Stimulated activated memory B cell treated with anti-CD40 and anti-IgM and Interleukin-4, amounts not matched to agents 10 μg/mL and 1 μg/mL and 100 μg/mL, for 72 hours (primary cell): ENCODE results near the gene F11.
"Not testable (repeated sequence)": the region's sequence is repeated elsewhere in the genome, so short reads cannot be mapped to it uniquely, and the experiment has no call there.

Source experiments
- ATAC-seq: fragments of 150-1000 bp; cut with Tn5 transposase; 2 replicates; pipeline ENCODE4 v1.10.0; 2021
- H3K27ac Mint-ChIP-seq: one replicate; pipeline ENCODE4 v1.8.0; 2022; ENCODE audit warnings: mild to moderate bottlenecking, mixed read lengths
- H3K27me3 Mint-ChIP-seq: one replicate; pipeline ENCODE4 v1.8.0; 2022; ENCODE audit warnings: mixed read lengths
- H3K36me3 Mint-ChIP-seq: one replicate; pipeline ENCODE4 v1.8.0; 2022; ENCODE audit warnings: mixed read lengths
- H3K4me1 Mint-ChIP-seq: one replicate; pipeline ENCODE4 v1.8.0; 2022; ENCODE audit warnings: mixed read lengths
- H3K4me3 Mint-ChIP-seq: one replicate; pipeline ENCODE4 v1.8.0; 2022; ENCODE audit warnings: mild to moderate bottlenecking, moderate library complexity, mixed read lengths
- H3K9me3 Mint-ChIP-seq: one replicate; pipeline ENCODE4 v1.8.0; 2022; ENCODE audit warnings: mixed read lengths

Gene F11

GRCh38 chr4:186242031-186242430, 24.0 kb upstream of the F11 start:
- not testable (repeated sequence) for ATAC-seq, H3K27me3 Mint-ChIP-seq, H3K4me3 Mint-ChIP-seq, H3K4me1 Mint-ChIP-seq, H3K27ac Mint-ChIP-seq
- Mint-ChIP-seq H3K9me3 (peaks cover 12% of the 10 kb centered on the region), H3K36me3 (peaks cover 15% of the 10 kb centered on the region)

GRCh38 chr4:186243331-186243730, 22.7 kb upstream of the F11 start:
- no peaks in the 10 kb centered on the region for H3K4me1 Mint-ChIP-seq
- H3K4me3 Mint-ChIP-seq, result no peak overlapping the region
- no peak overlapping the region for H3K27ac Mint-ChIP-seq
- H3K9me3 Mint-ChIP-seq, result peaks cover 12% of the 10 kb centered on the region
- H3K27me3 Mint-ChIP-seq, result no peaks in the 10 kb centered on the region
- peaks cover 16% of the 10 kb centered on the region for H3K36me3 Mint-ChIP-seq
- no peak for ATAC-seq

GRCh38 chr4:186244835-186245234, 21.2 kb upstream of the F11 start:
- Mint-ChIP-seq H3K4me1 (no peaks in the 10 kb centered on the region), H3K27me3 (no peaks in the 10 kb centered on the region), H3K36me3 (peaks cover 16% of the 10 kb centered on the region), H3K9me3 (peaks cover 12% of the 10 kb centered on the region), H3K4me3 (no peak overlapping the region), H3K27ac (no peak overlapping the region)
- ATAC-seq, result no peak

GRCh38 chr4:186247062-186247752, 18.8 kb upstream of the F11 start:
- not testable (repeated sequence) for H3K27ac Mint-ChIP-seq, ATAC-seq, H3K4me1 Mint-ChIP-seq, H3K27me3 Mint-ChIP-seq, H3K4me3 Mint-ChIP-seq
- Mint-ChIP-seq H3K9me3 (peaks cover 12% of the 10 kb centered on the region), H3K36me3 (peaks cover 25% of the 10 kb centered on the region)

- peaks cover 12% of the 10 kb centered on the region for H3K9me3 Mint-ChIP-seq
- no peak for ATAC-seq
- H3K27me3 Mint-ChIP-seq, result no peaks in the 10 kb centered on the region
- no peak overlapping the region for H3K27ac Mint-ChIP-seq
- H3K4me3 Mint-ChIP-seq, result no peak overlapping the region
- H3K4me1 Mint-ChIP-seq, result no peaks in the 10 kb centered on the region
- peaks cover 27% of the 10 kb centered on the region for H3K36me3 Mint-ChIP-seq
These were observed 17.3 kb upstream of the F11 start for GRCh38 chr4:186248643-186249042.

GRCh38 chr4:186249785-186250754, 15.9 kb upstream of the F11 start:
- peaks cover 12% of the 10 kb centered on the region for H3K9me3 Mint-ChIP-seq
- H3K27ac Mint-ChIP-seq, result no peak overlapping the region
- H3K36me3 Mint-ChIP-seq, result peaks cover 27% of the 10 kb centered on the region
- no peak for ATAC-seq
- no peak overlapping the region for H3K4me3 Mint-ChIP-seq
- no peaks in the 10 kb centered on the region for H3K27me3 Mint-ChIP-seq
- H3K4me1 Mint-ChIP-seq, result no peaks in the 10 kb centered on the region

- Mint-ChIP-seq H3K27me3 (no peaks in the 10 kb centered on the region), H3K4me1 (no peaks in the 10 kb centered on the region), H3K27ac (no peak overlapping the region), H3K4me3 (no peak overlapping the region), H3K9me3 (peaks cover 11% of the 10 kb centered on the region), H3K36me3 (peaks cover 24% of the 10 kb centered on the region)
- ATAC-seq, result no peak
These were observed 15.2 kb upstream of the F11 start for GRCh38 chr4:186250760-186251159.

- no peak overlapping the region for H3K4me3 Mint-ChIP-seq
- no peaks in the 10 kb centered on the region for H3K9me3 Mint-ChIP-seq
These were observed 10.9 kb upstream of the F11 start for GRCh38 chr4:186255122-186255521.

GRCh38 chr4:186258216-186258811, 7.7 kb upstream of the F11 start:
- no peaks in the 10 kb centered on the region for H3K27me3 Mint-ChIP-seq
- H3K9me3 Mint-ChIP-seq, result no peaks in the 10 kb centered on the region
- no peaks in the 10 kb centered on the region for H3K36me3 Mint-ChIP-seq
- H3K4me1 Mint-ChIP-seq, result no peaks in the 10 kb centered on the region
- no peak overlapping the region for H3K27ac Mint-ChIP-seq
- ATAC-seq, result no peak
- H3K4me3 Mint-ChIP-seq, result no peak overlapping the region

More at GRCh38 chr4:186255122-186255521, 10.9 kb upstream of the F11 start:
- Mint-ChIP-seq H3K36me3 (peaks cover 11% of the 10 kb centered on the region), H3K27me3 (no peaks in the 10 kb centered on the region), H3K4me1 (no peaks in the 10 kb centered on the region), H3K27ac (no peak overlapping the region)
- ATAC-seq, result no peak

GRCh38 chr4:186260117-186260503, 5.9 kb upstream of the F11 start:
- no peak overlapping the region for H3K27ac Mint-ChIP-seq
- H3K4me1 Mint-ChIP-seq, result no peaks in the 10 kb centered on the region
- peaks cover 5% of the 10 kb centered on the region for H3K27me3 Mint-ChIP-seq
- H3K4me3 Mint-ChIP-seq, result no peak overlapping the region
- no peaks in the 10 kb centered on the region for H3K9me3 Mint-ChIP-seq
- ATAC-seq, result no peak
- no peaks in the 10 kb centered on the region for H3K36me3 Mint-ChIP-seq

- ATAC-seq, result no peak
- no peak overlapping the region for H3K4me3 Mint-ChIP-seq
- H3K36me3 Mint-ChIP-seq, result no peaks in the 10 kb centered on the region
These were observed 5.2 kb upstream of the F11 start for GRCh38 chr4:186260504-186261448.

GRCh38 chr4:186264660-186265059, 1.3 kb upstream of the F11 start:
- Mint-ChIP-seq H3K9me3 (peaks cover 3% of the 10 kb centered on the region), H3K4me3 (no peak overlapping the region), H3K36me3 (no peaks in the 10 kb centered on the region), H3K27me3 (peaks cover 38% of the 10 kb centered on the region), H3K4me1 (no peaks in the 10 kb centered on the region), H3K27ac (no peak overlapping the region)
- no peak for ATAC-seq

More at GRCh38 chr4:186260504-186261448, 5.2 kb upstream of the F11 start:
- H3K9me3 Mint-ChIP-seq, result no peaks in the 10 kb centered on the region
- H3K27ac Mint-ChIP-seq, result no peak overlapping the region
- peaks cover 10% of the 10 kb centered on the region for H3K27me3 Mint-ChIP-seq
- H3K4me1 Mint-ChIP-seq, result no peaks in the 10 kb centered on the region

GRCh38 chr4:186265250-186265649, 739 bp upstream of the F11 start:
- H3K4me3 Mint-ChIP-seq, H3K36me3 Mint-ChIP-seq, H3K27ac Mint-ChIP-seq, ATAC-seq, H3K9me3 Mint-ChIP-seq, H3K4me1 Mint-ChIP-seq: not testable (repeated sequence)
- peaks cover 38% of the 10 kb centered on the region for H3K27me3 Mint-ChIP-seq

- Mint-ChIP-seq H3K27ac (no peak overlapping the region), H3K4me3 (no peak overlapping the region), H3K36me3 (no peaks in the 10 kb centered on the region), H3K27me3 (peaks cover 38% of the 10 kb centered on the region), H3K9me3 (peaks cover 3% of the 10 kb centered on the region), H3K4me1 (no peaks in the 10 kb centered on the region)
- ATAC-seq, result no peak
These were observed 904 bp downstream of the F11 start for GRCh38 chr4:186266729-186267456.
